ENCODE data around the gene EPHB1.

The EPHB1 gene

GRCh38 chr3:134792700-134793099, 2.4 kb upstream of the EPHB1 start:
- in situ Hi-C loops (cut with HindIII; ENCODE audit: low pct_unique_long_range_greater_than_20kb, low sequenced_read_pairs), result no loop called here
- no peak for DNase-seq (ENCODE audit: low read depth in 1 of 2, low spot score in 1 of 2)
- no peak for TF ChIP-seq JUND (IDR thresholded peaks at IDR 0.05; ENCODE audit: low read depth)

DNA sequence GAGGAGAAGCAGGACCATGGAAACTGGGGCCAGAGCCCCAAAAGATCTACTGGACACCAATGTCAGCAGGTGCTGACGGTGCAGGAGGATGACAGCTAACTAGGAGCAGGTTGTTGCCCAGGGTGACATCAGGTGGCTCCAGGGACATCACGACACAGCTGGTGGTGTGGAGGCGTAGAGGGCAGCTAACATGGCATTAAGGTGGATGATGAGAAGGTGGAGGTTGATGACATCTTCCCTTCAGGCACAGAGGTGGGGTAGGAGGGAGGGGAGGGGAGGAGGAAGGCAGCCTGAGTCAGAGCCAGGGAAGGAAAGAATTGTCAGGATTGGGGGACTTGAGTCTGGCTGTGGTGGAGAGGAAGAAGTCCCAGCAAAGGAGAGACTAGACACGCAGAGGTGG, 1.5 kb upstream of the EPHB1 start:
- no peak for TF ChIP-seq JUND (IDR thresholded peaks at IDR 0.05; ENCODE audit: low read depth)
- no peak for DNase-seq (ENCODE audit: low read depth in 1 of 2, low spot score in 1 of 2)
- in situ Hi-C loops (cut with HindIII; ENCODE audit: low pct_unique_long_range_greater_than_20kb, low sequenced_read_pairs), result no loop called here

GRCh38 chr3:134794323-134794722, 737 bp upstream of the EPHB1 start:
- no peak for TF ChIP-seq JUND (IDR thresholded peaks at IDR 0.05; ENCODE audit: low read depth)
- in situ Hi-C loops (cut with HindIII; ENCODE audit: low pct_unique_long_range_greater_than_20kb, low sequenced_read_pairs), result no loop called here
- DNase-seq (ENCODE audit: low read depth in 1 of 2, low spot score in 1 of 2), result no peak

- in situ Hi-C loops (cut with HindIII; ENCODE audit: low pct_unique_long_range_greater_than_20kb, low sequenced_read_pairs), result no loop called here
- no peak for DNase-seq (ENCODE audit: low read depth in 1 of 2, low spot score in 1 of 2)
- TF ChIP-seq JUND (IDR thresholded peaks at IDR 0.05; ENCODE audit: low read depth), result no peak
Measured at GRCh38 chr3:134795746-134796280, 753 bp downstream of the EPHB1 start.

GRCh38 chr3:134796281-134797056, 1.4 kb downstream of the EPHB1 start:
- in situ Hi-C loops (cut with HindIII; ENCODE audit: low pct_unique_long_range_greater_than_20kb, low sequenced_read_pairs), result no loop called here
- DNase-seq (ENCODE audit: low read depth in 1 of 2, low spot score in 1 of 2), result no peak
- no peak for TF ChIP-seq JUND (IDR thresholded peaks at IDR 0.05; ENCODE audit: low read depth)

DNA sequence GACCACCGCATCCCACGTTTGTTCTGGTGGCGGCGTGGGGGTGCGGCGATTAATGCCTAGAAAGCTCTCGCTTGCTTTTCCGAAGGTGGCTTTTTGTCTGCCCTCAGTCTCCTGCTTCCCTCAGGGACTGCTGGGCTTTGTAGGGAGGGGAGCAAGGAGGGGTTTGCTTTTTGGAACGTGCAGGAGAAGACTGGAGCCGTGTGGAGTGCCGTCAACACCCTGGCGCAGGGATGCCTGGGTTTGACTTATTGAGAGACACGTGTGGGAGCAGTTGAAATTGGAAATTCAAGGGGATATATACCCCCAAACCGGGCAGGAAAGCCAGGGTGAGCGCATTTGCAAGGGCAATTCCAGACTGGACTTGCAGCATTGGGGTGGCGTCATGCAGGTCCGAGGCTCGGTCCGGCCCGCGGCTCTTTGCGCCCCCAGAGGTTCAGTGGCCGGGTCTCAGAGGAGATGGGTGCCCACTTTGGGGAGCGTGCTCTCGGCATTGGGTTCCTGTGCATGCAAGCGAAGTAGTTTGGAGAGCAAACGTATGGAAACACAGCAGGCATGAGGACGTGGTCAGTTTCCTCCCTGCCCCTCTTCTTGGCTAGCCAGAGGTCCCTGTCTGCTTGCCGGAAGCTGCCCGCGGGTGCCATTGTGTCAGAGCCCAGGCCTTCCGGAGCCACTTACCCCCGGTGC, 2.1 kb downstream of the EPHB1 start:
- in situ Hi-C loops (cut with HindIII; ENCODE audit: low pct_unique_long_range_greater_than_20kb, low sequenced_read_pairs), result no loop called here
- DNase-seq (ENCODE audit: low read depth in 1 of 2, low spot score in 1 of 2), result no peak
- no peak for TF ChIP-seq JUND (IDR thresholded peaks at IDR 0.05; ENCODE audit: low read depth)

DNA sequence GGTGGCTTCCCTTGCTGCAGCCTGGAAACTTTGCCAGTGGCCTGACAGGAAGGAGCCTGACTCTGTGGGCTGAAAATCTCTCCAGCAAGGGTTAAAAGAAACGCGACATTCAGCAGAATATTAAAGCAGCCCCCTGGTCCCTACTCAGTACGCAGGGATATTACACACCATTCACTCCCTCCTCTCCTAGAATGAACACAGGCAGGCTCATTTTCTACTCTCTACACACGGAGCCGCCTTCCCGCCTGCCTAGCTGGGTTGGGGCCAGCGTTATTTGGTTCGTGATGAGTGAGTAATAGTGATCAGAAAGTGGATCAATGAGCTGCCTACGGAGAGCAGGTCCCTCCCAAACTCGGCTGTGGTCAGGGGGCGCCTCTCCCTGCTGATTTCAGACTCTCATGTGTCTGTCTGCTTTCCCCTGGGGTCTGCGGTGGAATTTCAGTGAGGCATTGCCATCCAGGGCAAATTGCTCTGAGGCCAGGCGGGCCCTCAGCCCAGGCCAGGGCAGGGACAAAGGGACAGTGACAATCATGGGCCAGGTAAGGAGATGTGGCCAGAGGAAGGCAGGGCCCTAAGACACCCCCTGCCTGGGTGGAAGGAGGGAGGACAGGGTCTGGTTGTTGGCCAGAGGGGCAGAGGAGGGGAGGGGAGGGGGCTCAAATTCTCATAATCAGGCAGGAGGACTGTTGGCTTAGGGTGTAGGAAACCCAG, 2.8 kb downstream of the EPHB1 start:
- TF ChIP-seq JUND (IDR thresholded peaks at IDR 0.05; ENCODE audit: low read depth), result no peak
- no peak for DNase-seq (ENCODE audit: low read depth in 1 of 2, low spot score in 1 of 2)
- in situ Hi-C loops (cut with HindIII; ENCODE audit: low pct_unique_long_range_greater_than_20kb, low sequenced_read_pairs), result no loop called here

DNA sequence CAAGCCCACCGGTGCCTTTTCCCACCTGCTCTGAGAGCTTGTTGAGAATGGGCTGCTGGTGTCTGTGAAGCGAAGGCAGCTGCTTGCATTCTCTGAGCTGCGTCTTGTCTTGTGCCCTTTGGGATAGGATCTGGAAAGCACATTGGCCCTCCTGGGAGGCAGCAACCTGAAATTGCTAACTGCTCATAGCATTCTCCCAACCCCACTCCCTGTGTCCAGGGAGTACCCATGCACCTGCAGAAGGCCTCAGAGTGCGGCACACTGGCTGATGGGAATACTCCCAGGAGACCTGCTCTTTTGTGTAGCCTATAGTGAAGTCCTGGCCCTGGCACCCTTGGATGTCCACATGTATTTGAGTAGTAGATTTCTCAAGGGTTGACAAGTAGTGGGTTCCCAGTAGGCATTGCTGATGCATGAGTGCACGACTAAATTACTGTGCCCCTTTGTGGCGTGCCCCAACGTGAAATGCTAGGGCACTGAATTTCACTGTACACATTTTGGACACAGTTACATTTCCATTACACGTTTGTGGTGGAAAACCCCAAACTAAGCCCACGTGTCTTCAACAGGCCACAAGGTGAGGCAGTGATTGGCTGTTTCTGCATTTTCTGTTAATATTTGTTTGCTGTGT, 3.7 kb downstream of the EPHB1 start:
- DNase-seq (ENCODE audit: low read depth in 1 of 2, low spot score in 1 of 2), result no peak
- in situ Hi-C loops (cut with HindIII; ENCODE audit: low pct_unique_long_range_greater_than_20kb, low sequenced_read_pairs), result no loop called here
- TF ChIP-seq JUND (IDR thresholded peaks at IDR 0.05; ENCODE audit: low read depth), result no peak

DNA sequence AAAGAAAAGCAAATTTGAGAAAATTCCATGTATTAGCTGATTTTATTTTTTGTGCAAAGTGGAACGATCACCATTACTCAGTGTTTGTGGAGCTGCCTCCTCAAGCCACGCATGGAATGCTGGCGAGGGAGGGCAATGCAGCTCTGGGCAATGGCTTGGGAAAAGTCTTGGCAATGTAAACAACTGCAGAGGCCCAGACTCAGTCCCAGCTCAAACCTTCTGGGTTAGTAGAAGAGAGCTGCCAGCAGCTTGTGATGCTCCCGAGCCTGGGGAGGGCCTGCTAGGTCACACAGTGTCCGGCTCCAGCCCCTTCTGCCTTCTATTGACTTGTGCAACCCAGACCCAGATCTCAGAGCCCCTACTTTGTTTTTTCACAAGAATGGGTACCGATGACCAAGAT, 4.3 kb downstream of the EPHB1 start:
- in situ Hi-C loops (cut with HindIII; ENCODE audit: low pct_unique_long_range_greater_than_20kb, low sequenced_read_pairs), result no loop called here
- DNase-seq (ENCODE audit: low read depth in 1 of 2, low spot score in 1 of 2), result peak; percentile 37 to 49
- no peak for TF ChIP-seq JUND (IDR thresholded peaks at IDR 0.05; ENCODE audit: low read depth)

- in situ Hi-C loops (cut with HindIII; ENCODE audit: low pct_unique_long_range_greater_than_20kb, low sequenced_read_pairs), result no loop called here
- DNase-seq (ENCODE audit: low read depth in 1 of 2, low spot score in 1 of 2), result no peak
- TF ChIP-seq JUND (IDR thresholded peaks at IDR 0.05; ENCODE audit: low read depth), result no peak
Measured at GRCh38 chr3:134801204-134801958, 6.3 kb downstream of the EPHB1 start.

DNA sequence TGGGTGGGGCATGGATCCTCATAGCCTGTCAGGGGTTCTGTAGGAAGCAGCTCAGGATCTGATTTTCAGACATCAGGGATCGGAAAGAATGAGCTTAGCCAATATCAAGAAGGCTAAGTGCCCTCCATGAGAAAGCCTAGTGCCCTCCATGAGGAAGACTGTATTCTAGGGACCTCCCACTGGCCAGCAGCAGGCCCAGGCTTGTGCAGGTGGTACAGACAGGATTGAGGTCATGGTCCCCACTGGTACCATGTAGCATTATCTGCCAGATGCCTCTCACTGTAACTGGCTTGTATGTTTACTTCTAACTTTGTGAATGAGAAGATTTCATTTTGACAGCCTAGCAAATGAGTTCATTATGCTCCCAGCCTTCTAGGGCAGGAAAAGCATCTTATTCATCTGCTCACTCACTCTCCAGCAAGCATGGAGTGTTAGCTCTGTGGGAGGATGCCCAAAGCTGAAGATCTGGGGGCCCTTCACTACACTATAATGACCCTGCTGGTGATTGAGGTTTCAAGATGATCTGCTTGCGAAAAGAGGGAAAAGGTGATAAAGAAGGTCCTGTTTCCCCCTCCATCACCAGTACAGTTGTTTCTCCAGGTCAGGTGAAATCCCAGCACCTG, 7.5 kb downstream of the EPHB1 start:
- in situ Hi-C loops (cut with HindIII; ENCODE audit: low pct_unique_long_range_greater_than_20kb, low sequenced_read_pairs), result no loop called here
- no peak for TF ChIP-seq JUND (IDR thresholded peaks at IDR 0.05; ENCODE audit: low read depth)
- no peak for DNase-seq (ENCODE audit: low read depth in 1 of 2, low spot score in 1 of 2)
